H1 (cell line): ENCODE measurements around the gene NR5A2. TPM values are rescaled to one million over a fixed set of nuclear protein-coding genes. Genes with fewer than 3 reads are reported as not detected.

ENCODE experiments used
- CTCF ChIA-PET: fragments of 300-600 bp; sonication (Branson Sonifier 250); formaldehyde crosslinking; loops from one replicate; lab custom pipeline; 2021; ENCODE audit not compliant: partially characterized antibody; lab: Charles Lee
- POLR2A ChIA-PET: fragments of 300-600 bp; sonication (Branson Sonifier 250); formaldehyde crosslinking; loops from one replicate; lab custom pipeline; 2021; ENCODE audit warnings: inconsistent platforms; ENCODE audit not compliant: partially characterized antibody; lab: Charles Lee
- DNase-seq, 2 experiments: peaks; one replicate each; pipeline versions ENCODE4 v3.0.0 to v3.0.0-alpha.2; 2010 to 2022; ENCODE audit warnings: low spot score in 2 of 2, low read depth in 1 of 2, mixed read lengths in 1 of 2
- FAIRE-seq: peaks from 2 replicates; lab custom pipeline; 2011; peaks lifted over from hg19 to GRCh38; lab: Jason Lieb, UNC
- H2AFZ ChIP-seq: 2 replicates; pipeline ENCODE4 v1.8.1; 2012; ENCODE audit warnings: low read length, inconsistent platforms
- H2AK5ac ChIP-seq: 2 replicates; pipeline ENCODE4 v1.6.1; 2013; ENCODE audit warnings: low read depth, low read length
- H2BK120ac ChIP-seq: replicated peaks from 2 replicates; pipeline ENCODE3; 2013; ENCODE audit warnings: low read depth, low read length, inconsistent platforms
- H2BK12ac ChIP-seq: 2 replicates; pipeline ENCODE4 v1.6.1; 2013; ENCODE audit warnings: low read depth, low read length
- H2BK15ac ChIP-seq: 2 replicates; pipeline ENCODE4 v1.6.1; 2013; ENCODE audit warnings: low read length
- H2BK20ac ChIP-seq: 2 replicates; pipeline ENCODE4 v1.6.1; 2013; ENCODE audit warnings: low read length
- H2BK5ac ChIP-seq: 2 replicates; pipeline ENCODE4 v1.6.1; 2013; ENCODE audit warnings: low read depth, low read length
- H3K14ac ChIP-seq: 2 replicates; pipeline ENCODE4 v1.6.1; 2013; ENCODE audit warnings: inconsistent platforms; ENCODE audit not compliant: insufficient read length
- H3K18ac ChIP-seq: 2 replicates; pipeline ENCODE4 v1.6.1; 2013; ENCODE audit warnings: low read length; ENCODE audit errors: extremely low read depth
- H3K23ac ChIP-seq: 2 replicates; pipeline ENCODE4 v1.6.1; 2013; ENCODE audit warnings: inconsistent platforms; ENCODE audit not compliant: insufficient read length
- H3K23me2 ChIP-seq: 2 replicates; pipeline ENCODE4 v1.6.1; 2013; ENCODE audit warnings: low read depth, low read length
- H3K27ac ChIP-seq: 2 replicates; pipeline ENCODE4 v1.6.1; 2011; ENCODE audit warnings: low read depth, low read length, inconsistent platforms
- H3K27me3 ChIP-seq, 4 experiments: replicated peaks in 1 of 4; 1 replicate in 1 of 4; 2 replicates in 3 of 4; pipeline versions ENCODE4 v1.6.1 to v1.8.1; 2011 to 2013; ENCODE audit warnings: low read length in 3 of 4, mild to moderate bottlenecking in 3 of 4, inconsistent platforms in 2 of 4, mixed read lengths in 2 of 4, moderate library complexity in 1 of 4; ENCODE audit not compliant: control insufficient read depth in 3 of 4, insufficient read depth in 3 of 4; ENCODE audit errors: extremely low read depth in 1 of 4
- H3K36me3 ChIP-seq, 4 experiments: 2 replicates each; pipeline versions ENCODE4 v1.6.1 to v1.8.1; 2011 to 2013; ENCODE audit warnings: mild to moderate bottlenecking in 4 of 4, low read length in 3 of 4, moderate library complexity in 2 of 4, control low read depth in 1 of 4, inconsistent platforms in 1 of 4; ENCODE audit not compliant: insufficient read depth in 4 of 4, control insufficient read depth in 2 of 4
- H3K4ac ChIP-seq: replicated peaks from 2 replicates; pipeline ENCODE3; 2013; ENCODE audit warnings: low read length, low read depth, mixed read lengths, inconsistent platforms; ENCODE audit not compliant: insufficient read length
- H3K4me1 ChIP-seq, 4 experiments: replicated peaks in 1 of 4; 1 replicate in 1 of 4; 2 replicates in 3 of 4; pipeline versions ENCODE4 v1.6.1 to v1.8.1; 2011 to 2013; ENCODE audit warnings: low read length in 3 of 4, inconsistent platforms in 2 of 4, mixed read lengths in 1 of 4; ENCODE audit not compliant: insufficient read depth in 4 of 4, control insufficient read depth in 3 of 4
- H3K4me2 ChIP-seq, 2 experiments: 2 replicates each; pipeline versions ENCODE4 v1.6.1 to v1.8.1; 2011 to 2013; ENCODE audit warnings: low read depth in 2 of 2, low read length in 2 of 2, control low read depth in 1 of 2, inconsistent platforms in 1 of 2, mild to moderate bottlenecking in 1 of 2; ENCODE audit not compliant: insufficient read depth in 1 of 2
- H3K4me3 ChIP-seq, 4 experiments: fragments of 200-600, 300-600 bp in 1 of 4; sonication (generic), shearing (Covaris generic), sonication (Bioruptor Twin) in 1 of 4; 2 replicates each; pipeline versions ENCODE4 v1.5.1 to v1.8.1; 2011 to 2016; ENCODE audit warnings: low read length in 4 of 4, low read depth in 3 of 4, control low read depth in 2 of 4, inconsistent platforms in 2 of 4, mild to moderate bottlenecking in 2 of 4, mixed read lengths in 1 of 4, moderate library complexity in 1 of 4; ENCODE audit not compliant: insufficient read depth in 2 of 4; ENCODE audit errors: extremely low read depth in 1 of 4
- H3K56ac ChIP-seq: replicated peaks from 2 replicates; pipeline ENCODE3; 2013; ENCODE audit warnings: low read depth, mild to moderate bottlenecking, mixed read lengths, low read length, inconsistent platforms; ENCODE audit not compliant: insufficient read length
- H3K79me1 ChIP-seq: 2 replicates; pipeline ENCODE4 v1.6.1; 2013; ENCODE audit warnings: low read depth, low read length, control low read depth
- H3K79me2 ChIP-seq, 2 experiments: 2 replicates each; pipeline versions ENCODE4 v1.6.1 to v1.8.1; 2012 to 2013; ENCODE audit warnings: low read length in 2 of 2, mild to moderate bottlenecking in 2 of 2, inconsistent platforms in 1 of 2; ENCODE audit not compliant: insufficient read depth in 2 of 2, control insufficient read depth in 1 of 2
- H3K9ac ChIP-seq, 4 experiments: replicated peaks in 1 of 4; 1 replicate in 1 of 4; 2 replicates in 3 of 4; pipeline versions ENCODE4 v1.6.1 to v1.8.1; 2011 to 2013; ENCODE audit warnings: low read depth in 3 of 4, low read length in 3 of 4, control low read depth in 2 of 4, mild to moderate bottlenecking in 2 of 4, moderate library complexity in 2 of 4, inconsistent platforms in 1 of 4; ENCODE audit errors: extremely low read depth in 1 of 4
- H3K9me3 ChIP-seq, 2 experiments: 2 replicates each; pipeline versions ENCODE4 v1.6.1 to v1.8.1; 2012 to 2013; ENCODE audit warnings: mild to moderate bottlenecking in 2 of 2, moderate library complexity in 2 of 2, control low read depth in 1 of 2, inconsistent platforms in 1 of 2, low read depth in 1 of 2, low read length in 1 of 2, mixed read lengths in 1 of 2; ENCODE audit not compliant: insufficient read depth in 2 of 2
- H4K20me1 ChIP-seq, 2 experiments: replicated peaks in 1 of 2; 2 replicates each; pipeline versions ENCODE3 to v1.8.1; 2011 to 2013; ENCODE audit warnings: inconsistent platforms in 2 of 2, low read length in 2 of 2, mild to moderate bottlenecking in 1 of 2; ENCODE audit not compliant: insufficient read depth in 2 of 2, control insufficient read depth in 1 of 2
- H4K5ac ChIP-seq: 2 replicates; pipeline ENCODE4 v1.6.1; 2013; ENCODE audit warnings: low read length, low read depth, mixed read lengths, inconsistent platforms; ENCODE audit not compliant: insufficient read length
- H4K8ac ChIP-seq: 2 replicates; pipeline ENCODE4 v1.8.0; 2013; ENCODE audit warnings: mild to moderate bottlenecking, moderate library complexity, low read length, inconsistent platforms; ENCODE audit not compliant: insufficient read depth; ENCODE audit errors: extremely low read depth
- H4K91ac ChIP-seq: replicated peaks from 2 replicates; pipeline ENCODE3; 2013; ENCODE audit warnings: low read length, mixed read lengths, inconsistent platforms; ENCODE audit not compliant: insufficient read length
- BCL11A ChIP-seq, 2 experiments: IDR thresholded peaks; one replicate each; pipeline ENCODE4 v1.6.1; 2011; ENCODE audit warnings: low read depth in 2 of 2, low read length in 2 of 2, mild to moderate bottlenecking in 2 of 2
- CBX5 ChIP-seq: fragments of 300-800, 300-1000 bp; sonication (generic); IDR thresholded peaks from 2 replicates; pipeline ENCODE4 v1.7.1; 2016; ENCODE audit warnings: antibody characterized with exemption, low read length, low read depth
- MAX ChIP-seq: IDR thresholded peaks from 2 replicates; pipeline ENCODE4 v1.6.1; 2012; ENCODE audit warnings: inconsistent platforms
- RAD21 ChIP-seq, 2 experiments: IDR thresholded peaks in 1 of 2; conservative IDR thresholded peaks in 1 of 2; 2 replicates each; pipeline ENCODE4 v1.6.1; 2011; ENCODE audit warnings: low read depth in 2 of 2, low read length in 2 of 2, improper control_type of control experiment in 1 of 2, inconsistent platforms in 1 of 2, mild to moderate bottlenecking in 1 of 2, moderate library complexity in 1 of 2
- TAF1 ChIP-seq: IDR thresholded peaks from 2 replicates; pipeline ENCODE4 v1.6.1; 2011; ENCODE audit warnings: mild to moderate bottlenecking, low read depth, low read length
- WGBS, 2 experiments: shearing (Covaris generic) in 1 of 2; methylation state at CpG; one replicate each; pipeline versions ENCODE4 v1.1.6 to v1.1.7; 2013 to 2015; ENCODE audit warnings: low lambda C conversion rate in 2 of 2, mixed read lengths in 2 of 2, inconsistent platforms in 1 of 2, low coverage in 1 of 2, missing lambda C conversion rate in 1 of 2; ENCODE audit not compliant: insufficient replicate concordance in 2 of 2, insufficient coverage in 1 of 2, insufficient read length in 1 of 2; ENCODE audit errors: extremely low coverage in 1 of 2, missing lambda C conversion rate in 1 of 2; 5-methylcytosine and 5-hydroxymethylcytosine counted together
- polyA plus RNA-seq, 7 experiments: library from polyadenylated mRNA; depleted of rRNA in 3 of 7; stranded (reverse) in 5 of 7; unstranded in 2 of 7; fragments of >200 nt in 5 of 7; fragments of 200-250 nt in 2 of 7; gene quantifications; 1 replicate in 5 of 7; 2 replicates in 1 of 7; 4 replicates in 1 of 7; pipeline versions ENCODE4 v1.2.1 to v1.2.3, GENCODE V29; 2011 to 2013; ENCODE audit warnings: missing spikeins in 2 of 7, mixed read lengths in 2 of 7
- total RNA-seq: library from RNA; stranded (reverse); fragmentation: NEBNext Ultra II Directional; extraction: Animal tissue kit (Norgen Biotek cat#: 25700); gene quantifications from 2 replicates; pipeline ENCODE4 v1.2.1, GENCODE V29; 2021

NR5A2 gene
- total and polyA plus RNA-seq, 2 of the 8 experiments (the other 6 are each of a cell fraction or from before 2014, with no cell fraction given): 1.7 to 11.6 TPM

GRCh38 chr1:199979071-199979470 is 48.4 kb upstream of the NR5A2 start:
- peaks cover 0 to 12% (median 1%) of the 10 kb centered on the region in 4 experiments; a peak in 1 of 7 replicates for H3K4me1 ChIP-seq
- no peaks in the 10 kb centered on the region for H3K9me3 ChIP-seq
- no peak overlapping the region for H2BK120ac ChIP-seq
- no peak overlapping the region for H3K56ac ChIP-seq
- H3K27ac ChIP-seq: no peak overlapping the region
- no peak overlapping the region; the same call in 1 of the 2 replicates for H2BK12ac ChIP-seq
- no peak overlapping the region for H3K4ac ChIP-seq
- H3K14ac ChIP-seq: no peak overlapping the region
- no peak overlapping the region for H2BK20ac ChIP-seq
- POLR2A ChIA-PET: interaction anchor here (0.6 kb wide), 1 partner anchor 281 kb away, joined by 4 read pairs; no protein-coding TSS in a partner anchor
- H2BK15ac ChIP-seq: no peak overlapping the region
- H3K36me3 ChIP-seq: no peaks in the 10 kb centered on the region
- DNase-seq: no peak
- H2AFZ ChIP-seq: no peak overlapping the region
- H3K79me2 ChIP-seq: no peaks in the 10 kb centered on the region
- no peak overlapping the region for H3K9ac ChIP-seq
- no peak overlapping the region for H3K23ac ChIP-seq
- TF ChIP-seq BCL11A (IDR thresholded peaks at IDR 0.05; ENCODE audit: low read depth in 2 of 2, low read length in 2 of 2): no peak
- TF ChIP-seq RAD21 (IDR thresholded peaks at IDR 0.05 in 1 of 2, conservative IDR thresholded peaks at IDR 0.05 in 1 of 2; ENCODE audit: low read depth in 2 of 2, low read length in 2 of 2): no peak
- TF ChIP-seq MAX: no peak
- TF ChIP-seq TAF1: no peak
- no peak for TF ChIP-seq CBX5
- TF ChIP-seq, all 59 proteins: peak for 0
- no peak overlapping the region for H3K4me3 ChIP-seq
- no peak overlapping the region for H4K8ac ChIP-seq
- H3K79me1 ChIP-seq: no peaks in the 10 kb centered on the region
- FAIRE-seq: no peak
- H3K18ac ChIP-seq: no peak overlapping the region
- H3K27me3 ChIP-seq: no peaks in the 10 kb centered on the region
- H3K4me2 ChIP-seq: no peak overlapping the region
- H2AK5ac ChIP-seq: no peak overlapping the region
- no peak overlapping the region for H4K91ac ChIP-seq
- 84% methylated on average over 1 of the region's 1 CpG; no CpG with 5 or more reads in 1 of the 2 experiments for WGBS, 2 experiments
- no peak overlapping the region for H2BK5ac ChIP-seq
- no peaks in the 10 kb centered on the region for H4K20me1 ChIP-seq
- H4K5ac ChIP-seq: no peak overlapping the region
- H3K23me2 ChIP-seq: no peaks in the 10 kb centered on the region
- CTCF ChIA-PET: no interaction called here
